Measurements from ENCODE around the gene VAV1.

GRCh38 chr19:6772028-6772865, at the start of gene VAV1:
- TF ChIP-seq CTCF (IDR thresholded peaks at IDR 0.05) (peak in 1 of 6 experiments; percentile 20), POLR2A (IDR thresholded peaks at IDR 0.05) (no peak)
